ENCODE data around the gene LIPG.
A peak's percentile ranks its signal among the peaks of the same experiment; 100 is the strongest.

DNA sequence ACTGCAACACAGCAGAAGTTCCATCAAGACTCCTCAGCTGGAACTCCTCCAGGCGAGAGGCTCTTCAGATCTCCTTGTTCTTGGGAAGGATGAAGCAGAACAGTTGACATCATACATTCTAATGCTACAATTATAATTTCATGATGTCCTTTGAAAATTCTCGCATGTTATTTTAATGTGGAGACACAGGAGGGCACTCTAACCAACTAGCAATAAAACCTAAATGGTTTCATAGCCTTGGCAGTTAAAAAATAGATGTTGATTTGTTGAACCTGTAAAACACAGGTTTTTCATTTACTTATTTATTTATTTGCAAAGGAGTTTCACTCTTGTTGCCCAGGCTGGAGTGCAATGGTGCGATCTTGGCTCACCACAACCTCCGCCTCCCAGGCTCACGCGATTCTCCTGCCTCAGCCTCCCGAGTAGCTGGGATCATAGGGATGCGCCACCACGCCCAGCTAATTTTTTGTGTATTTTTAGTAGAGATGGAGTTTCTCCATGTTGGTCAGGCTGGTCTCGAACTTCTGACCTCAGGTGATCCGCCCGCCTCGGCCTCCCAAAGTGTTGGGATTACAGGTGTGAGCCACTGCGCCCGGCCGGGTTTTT lies 2.4 kb upstream of the LIPG start:
- TF ChIP-seq, protein P1, sequence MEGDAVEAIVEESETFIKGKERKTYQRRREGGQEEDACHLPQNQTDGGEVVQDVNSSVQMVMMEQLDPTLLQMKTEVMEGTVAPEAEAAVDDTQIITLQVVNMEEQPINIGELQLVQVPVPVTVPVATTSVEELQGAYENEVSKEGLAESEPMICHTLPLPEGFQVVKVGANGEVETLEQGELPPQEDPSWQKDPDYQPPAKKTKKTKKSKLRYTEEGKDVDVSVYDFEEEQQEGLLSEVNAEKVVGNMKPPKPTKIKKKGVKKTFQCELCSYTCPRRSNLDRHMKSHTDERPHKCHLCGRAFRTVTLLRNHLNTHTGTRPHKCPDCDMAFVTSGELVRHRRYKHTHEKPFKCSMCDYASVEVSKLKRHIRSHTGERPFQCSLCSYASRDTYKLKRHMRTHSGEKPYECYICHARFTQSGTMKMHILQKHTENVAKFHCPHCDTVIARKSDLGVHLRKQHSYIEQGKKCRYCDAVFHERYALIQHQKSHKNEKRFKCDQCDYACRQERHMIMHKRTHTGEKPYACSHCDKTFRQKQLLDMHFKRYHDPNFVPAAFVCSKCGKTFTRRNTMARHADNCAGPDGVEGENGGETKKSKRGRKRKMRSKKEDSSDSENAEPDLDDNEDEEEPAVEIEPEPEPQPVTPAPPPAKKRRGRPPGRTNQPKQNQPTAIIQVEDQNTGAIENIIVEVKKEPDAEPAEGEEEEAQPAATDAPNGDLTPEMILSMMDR (IDR thresholded peaks at IDR 0.05), result peak in 3 of 4 experiments; percentile 39 to 80 (median 66)
- TF ChIP-seq POLR2AphosphoS5 (IDR thresholded peaks at IDR 0.05), result peak; percentile 49

Data from prostate gland (tissue), 2 donors.